GM12864 (cell line): ENCODE results near the gene HS3ST3A1.

Experiments used
- DNase-seq: peaks from one replicate; pipeline ENCODE4 v3.0.0-alpha.2; 2011; ENCODE audit warnings: low read depth
- H3K4me3 ChIP-seq: 2 replicates; pipeline ENCODE4 v1.5.1; 2011; ENCODE audit warnings: mild to moderate bottlenecking, low read depth, low read length, control low read depth
- CTCF ChIP-seq: IDR thresholded peaks from 2 replicates; pipeline ENCODE4 v1.5.1; 2011; ENCODE audit warnings: low read depth, mild to moderate bottlenecking, moderate library complexity, low read length, control low read depth, inconsistent platforms; ENCODE audit errors: missing control alignments

HS3ST3A1 gene

GRCh38 chr17:13518261-13519000 lies 83.3 kb downstream of the HS3ST3A1 start:
- no peak overlapping the region for H3K4me3 ChIP-seq
- DNase-seq, result no peak
- TF ChIP-seq CTCF, result no peak

- DNase-seq, result no peak
- no peak overlapping the region for H3K4me3 ChIP-seq
- no peak for TF ChIP-seq CTCF
Measured at GRCh38 chr17:13513039-13513405, 88.7 kb downstream of the HS3ST3A1 start.

GRCh38 chr17:13510062-13510461 lies 91.7 kb downstream of the HS3ST3A1 start:
- no peak overlapping the region for H3K4me3 ChIP-seq
- no peak for DNase-seq
- no peak for TF ChIP-seq CTCF

- DNase-seq, result no peak
- no peak overlapping the region for H3K4me3 ChIP-seq
- TF ChIP-seq CTCF, result no peak
Measured at GRCh38 chr17:13509527-13509926, 92.2 kb downstream of the HS3ST3A1 start.

- DNase-seq, result no peak
- H3K4me3 ChIP-seq, result no peak overlapping the region; the same call in 1 of the 2 replicates
- TF ChIP-seq CTCF, result no peak
Measured at GRCh38 chr17:13508896-13509295, 92.8 kb downstream of the HS3ST3A1 start.

GRCh38 chr17:13503526-13503925 lies 98.2 kb downstream of the HS3ST3A1 start:
- TF ChIP-seq CTCF, result no peak
- no peak for DNase-seq
- H3K4me3 ChIP-seq, result no peak overlapping the region

GRCh38 chr17:13502263-13502662 lies 99.5 kb downstream of the HS3ST3A1 start:
- no peak overlapping the region for H3K4me3 ChIP-seq
- TF ChIP-seq CTCF, result no peak
- no peak for DNase-seq
